ENCODE data around the gene LHX4.

LHX4 gene

DNA sequence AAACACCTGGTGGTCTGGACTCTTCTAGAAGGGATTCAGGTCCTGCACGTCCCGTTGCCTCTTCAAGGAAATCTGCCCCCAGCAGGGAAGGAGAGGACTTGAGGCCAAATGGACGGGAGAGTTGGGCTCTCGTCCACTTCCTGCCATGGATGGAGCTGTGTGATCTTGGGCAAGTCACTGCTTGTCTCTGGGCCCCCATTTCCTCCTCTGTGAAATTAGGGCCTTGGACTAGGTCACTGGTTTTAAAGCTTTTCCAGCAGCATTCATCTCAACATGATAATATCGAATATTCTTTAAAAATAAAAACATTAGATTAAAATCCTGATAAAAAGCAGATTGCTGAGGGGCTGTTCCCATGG is 26.9 kb downstream of the LHX4 start:
- 85 to 86% methylated on average over 4 to 5 of the region's 5 CpGs for WGBS, 2 experiments
- Histone ChIP-seq H3K4me3 (ENCODE audit: insufficient read depth, low read depth, low read length) (no peak overlapping the region), H3K27ac (ENCODE audit: insufficient read depth, low read depth, low read length, poor library complexity, severe bottlenecking) (no peak overlapping the region), H3K4me1 (ENCODE audit: control insufficient read depth, insufficient read depth, low read length) (peaks cover 5% of the 10 kb centered on the region), H3K9me3 (ENCODE audit: control insufficient read depth, low read length) (no peaks in the 10 kb centered on the region), H3K27me3 (ENCODE audit: control insufficient read depth, insufficient read depth, low read length, poor library complexity, severe bottlenecking) (no peaks in the 10 kb centered on the region), H3K36me3 (ENCODE audit: control insufficient read depth, insufficient read depth, low read length) (no peaks in the 10 kb centered on the region)

GRCh38 chr1:180257486-180257885 is 27.4 kb downstream of the LHX4 start:
- H3K27me3 ChIP-seq (ENCODE audit: control insufficient read depth, insufficient read depth, low read length, poor library complexity, severe bottlenecking), result no peaks in the 10 kb centered on the region
- 90 to 92% methylated on average over 8 of the region's 8 CpGs for WGBS, 2 experiments
- H3K4me1 ChIP-seq (ENCODE audit: control insufficient read depth, insufficient read depth, low read length), result peaks cover 5% of the 10 kb centered on the region
- H3K36me3 ChIP-seq (ENCODE audit: control insufficient read depth, insufficient read depth, low read length), result no peaks in the 10 kb centered on the region
- no peak overlapping the region for H3K27ac ChIP-seq (ENCODE audit: insufficient read depth, low read depth, low read length, poor library complexity, severe bottlenecking)
- H3K9me3 ChIP-seq (ENCODE audit: control insufficient read depth, low read length), result no peaks in the 10 kb centered on the region
- H3K4me3 ChIP-seq (ENCODE audit: insufficient read depth, low read depth, low read length), result no peak overlapping the region

DNA sequence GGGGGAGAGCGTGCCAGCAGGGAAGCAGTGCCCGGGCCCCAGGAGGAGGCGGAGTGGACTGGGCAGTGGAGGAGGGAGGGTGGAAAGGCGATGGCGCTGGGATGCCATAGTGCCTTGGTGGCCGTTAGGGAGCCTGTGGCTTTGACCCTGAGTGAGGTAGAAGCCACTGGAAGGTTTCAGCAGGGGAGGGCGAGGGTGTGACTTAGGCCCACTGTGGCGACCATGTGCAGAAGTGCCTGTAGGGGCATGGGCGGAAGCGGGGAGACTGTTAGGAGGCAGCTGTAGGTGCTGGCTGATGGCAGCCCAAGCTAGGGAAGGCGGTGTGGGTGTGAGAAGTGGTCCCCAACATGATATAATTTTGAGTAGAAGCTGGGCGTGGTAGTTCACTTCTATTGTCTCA is 28.2 kb downstream of the LHX4 start:
- H3K27me3 ChIP-seq (ENCODE audit: control insufficient read depth, insufficient read depth, low read length, poor library complexity, severe bottlenecking), result no peaks in the 10 kb centered on the region
- no peaks in the 10 kb centered on the region for H3K9me3 ChIP-seq (ENCODE audit: control insufficient read depth, low read length)
- H3K4me3 ChIP-seq (ENCODE audit: insufficient read depth, low read depth, low read length), result no peak overlapping the region
- no peak overlapping the region for H3K27ac ChIP-seq (ENCODE audit: insufficient read depth, low read depth, low read length, poor library complexity, severe bottlenecking)
- 91 to 94% methylated on average over 12 of the region's 12 CpGs for WGBS, 2 experiments
- no peaks in the 10 kb centered on the region for H3K36me3 ChIP-seq (ENCODE audit: control insufficient read depth, insufficient read depth, low read length)
- H3K4me1 ChIP-seq (ENCODE audit: control insufficient read depth, insufficient read depth, low read length), result peaks cover 5% of the 10 kb centered on the region

DNA sequence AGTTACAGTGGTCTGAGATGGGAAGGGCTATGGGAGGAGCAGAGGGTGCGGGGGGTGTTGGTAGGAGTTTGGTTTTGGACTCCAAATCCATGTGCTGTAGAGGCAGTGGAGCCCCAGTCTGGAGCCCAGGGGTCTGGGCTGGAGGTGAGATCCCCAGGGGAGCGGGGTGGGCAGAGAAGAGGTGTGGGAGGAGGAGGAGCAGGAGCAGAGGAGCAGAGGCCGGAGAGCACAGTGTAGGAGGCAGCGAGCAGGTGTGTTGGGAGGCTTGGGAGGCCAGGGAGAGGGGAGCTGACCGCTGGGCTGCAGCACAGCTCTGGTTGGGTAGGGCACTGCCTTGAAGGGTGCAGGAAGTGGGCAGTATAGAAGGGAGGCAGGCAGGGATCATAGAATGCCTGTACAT is 28.9 kb downstream of the LHX4 start:
- Histone ChIP-seq H3K36me3 (ENCODE audit: control insufficient read depth, insufficient read depth, low read length) (no peaks in the 10 kb centered on the region), H3K9me3 (ENCODE audit: control insufficient read depth, low read length) (no peaks in the 10 kb centered on the region), H3K27me3 (ENCODE audit: control insufficient read depth, insufficient read depth, low read length, poor library complexity, severe bottlenecking) (no peaks in the 10 kb centered on the region), H3K4me3 (ENCODE audit: insufficient read depth, low read depth, low read length) (no peak overlapping the region), H3K27ac (ENCODE audit: insufficient read depth, low read depth, low read length, poor library complexity, severe bottlenecking) (no peak overlapping the region), H3K4me1 (ENCODE audit: control insufficient read depth, insufficient read depth, low read length) (peaks cover 5% of the 10 kb centered on the region)
- WGBS, 2 experiments, result 89 to 92% methylated on average over 5 of the region's 5 CpGs

- H3K9me3 ChIP-seq (ENCODE audit: control insufficient read depth, low read length), result no peaks in the 10 kb centered on the region
- H3K36me3 ChIP-seq (ENCODE audit: control insufficient read depth, insufficient read depth, low read length), result no peaks in the 10 kb centered on the region
- no peak overlapping the region for H3K27ac ChIP-seq (ENCODE audit: insufficient read depth, low read depth, low read length, poor library complexity, severe bottlenecking)
- H3K4me3 ChIP-seq (ENCODE audit: insufficient read depth, low read depth, low read length), result no peak overlapping the region
- H3K4me1 ChIP-seq (ENCODE audit: control insufficient read depth, insufficient read depth, low read length), result peaks cover 7% of the 10 kb centered on the region
- no peaks in the 10 kb centered on the region for H3K27me3 ChIP-seq (ENCODE audit: control insufficient read depth, insufficient read depth, low read length, poor library complexity, severe bottlenecking)
- 89% methylated on average over 22 of the region's 22 CpGs for WGBS, 2 experiments
Measured at GRCh38 chr1:180259431-180260338, 29.6 kb downstream of the LHX4 start.

- Histone ChIP-seq H3K9me3 (ENCODE audit: control insufficient read depth, low read length) (no peaks in the 10 kb centered on the region), H3K36me3 (ENCODE audit: control insufficient read depth, insufficient read depth, low read length) (no peaks in the 10 kb centered on the region), H3K27me3 (ENCODE audit: control insufficient read depth, insufficient read depth, low read length, poor library complexity, severe bottlenecking) (no peaks in the 10 kb centered on the region), H3K4me3 (ENCODE audit: insufficient read depth, low read depth, low read length) (no peak overlapping the region), H3K27ac (ENCODE audit: insufficient read depth, low read depth, low read length, poor library complexity, severe bottlenecking) (no peak overlapping the region), H3K4me1 (ENCODE audit: control insufficient read depth, insufficient read depth, low read length) (peaks cover 8% of the 10 kb centered on the region)
- 95 to 96% methylated on average over 13 of the region's 13 CpGs for WGBS, 2 experiments
Measured at GRCh38 chr1:180260541-180260940, 30.5 kb downstream of the LHX4 start.

- Histone ChIP-seq H3K27me3 (ENCODE audit: control insufficient read depth, insufficient read depth, low read length, poor library complexity, severe bottlenecking) (no peaks in the 10 kb centered on the region), H3K27ac (ENCODE audit: insufficient read depth, low read depth, low read length, poor library complexity, severe bottlenecking) (no peak overlapping the region), H3K9me3 (ENCODE audit: control insufficient read depth, low read length) (no peaks in the 10 kb centered on the region), H3K4me1 (ENCODE audit: control insufficient read depth, insufficient read depth, low read length) (peaks cover 9% of the 10 kb centered on the region), H3K36me3 (ENCODE audit: control insufficient read depth, insufficient read depth, low read length) (no peaks in the 10 kb centered on the region), H3K4me3 (ENCODE audit: insufficient read depth, low read depth, low read length) (no peak overlapping the region)
- 92 to 93% methylated on average over 10 of the region's 10 CpGs for WGBS, 2 experiments
Measured at GRCh38 chr1:180261030-180261429, 31.0 kb downstream of the LHX4 start.

DNA sequence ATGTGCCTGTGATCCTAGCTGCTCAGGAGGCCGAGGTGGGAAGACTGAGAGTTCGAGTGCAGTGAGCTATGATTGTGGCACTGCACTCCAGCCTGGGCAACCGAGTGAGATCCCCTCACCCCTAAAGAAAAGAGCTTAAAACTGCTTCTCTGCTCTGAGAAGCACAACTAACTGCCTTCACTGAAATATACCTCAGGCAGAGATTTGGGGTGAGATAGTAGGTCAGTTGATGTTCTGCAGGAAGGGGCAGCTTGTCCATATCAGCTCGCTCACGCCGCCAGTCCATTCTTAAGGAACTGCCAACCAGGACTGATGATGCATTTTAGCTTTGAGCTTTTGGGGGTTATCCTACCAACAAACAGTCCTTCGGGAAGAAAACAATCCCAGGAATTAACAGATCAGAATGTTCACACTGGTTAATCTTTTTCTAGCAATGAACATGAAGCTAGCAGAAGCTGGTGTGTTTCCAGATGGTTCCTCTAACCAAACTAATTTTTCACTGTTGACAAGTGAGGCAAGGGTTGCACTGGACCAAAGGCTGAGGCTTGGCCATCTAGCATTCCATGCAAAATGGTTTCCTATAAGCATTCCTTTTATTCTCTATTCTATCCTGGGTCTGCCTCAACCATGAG is 31.6 kb downstream of the LHX4 start:
- no peak overlapping the region for H3K4me3 ChIP-seq (ENCODE audit: insufficient read depth, low read depth, low read length)
- H3K36me3 ChIP-seq (ENCODE audit: control insufficient read depth, insufficient read depth, low read length), result no peaks in the 10 kb centered on the region
- WGBS, 2 experiments, result 97% methylated on average over 7 of the region's 7 CpGs
- H3K9me3 ChIP-seq (ENCODE audit: control insufficient read depth, low read length), result no peaks in the 10 kb centered on the region
- no peaks in the 10 kb centered on the region for H3K27me3 ChIP-seq (ENCODE audit: control insufficient read depth, insufficient read depth, low read length, poor library complexity, severe bottlenecking)
- peaks cover 11% of the 10 kb centered on the region for H3K4me1 ChIP-seq (ENCODE audit: control insufficient read depth, insufficient read depth, low read length)
- H3K27ac ChIP-seq (ENCODE audit: insufficient read depth, low read depth, low read length, poor library complexity, severe bottlenecking), result no peak overlapping the region

- no peak overlapping the region for H3K4me3 ChIP-seq (ENCODE audit: insufficient read depth, low read depth, low read length)
- H3K4me1 ChIP-seq (ENCODE audit: control insufficient read depth, insufficient read depth, low read length), result peaks cover 13% of the 10 kb centered on the region
- 93 to 95% methylated on average over 12 of the region's 12 CpGs for WGBS, 2 experiments
- no peak overlapping the region for H3K27ac ChIP-seq (ENCODE audit: insufficient read depth, low read depth, low read length, poor library complexity, severe bottlenecking)
- H3K27me3 ChIP-seq (ENCODE audit: control insufficient read depth, insufficient read depth, low read length, poor library complexity, severe bottlenecking), result no peaks in the 10 kb centered on the region
- no peaks in the 10 kb centered on the region for H3K36me3 ChIP-seq (ENCODE audit: control insufficient read depth, insufficient read depth, low read length)
- H3K9me3 ChIP-seq (ENCODE audit: control insufficient read depth, low read length), result no peaks in the 10 kb centered on the region
Measured at GRCh38 chr1:180262628-180263488, 32.8 kb downstream of the LHX4 start.

DNA sequence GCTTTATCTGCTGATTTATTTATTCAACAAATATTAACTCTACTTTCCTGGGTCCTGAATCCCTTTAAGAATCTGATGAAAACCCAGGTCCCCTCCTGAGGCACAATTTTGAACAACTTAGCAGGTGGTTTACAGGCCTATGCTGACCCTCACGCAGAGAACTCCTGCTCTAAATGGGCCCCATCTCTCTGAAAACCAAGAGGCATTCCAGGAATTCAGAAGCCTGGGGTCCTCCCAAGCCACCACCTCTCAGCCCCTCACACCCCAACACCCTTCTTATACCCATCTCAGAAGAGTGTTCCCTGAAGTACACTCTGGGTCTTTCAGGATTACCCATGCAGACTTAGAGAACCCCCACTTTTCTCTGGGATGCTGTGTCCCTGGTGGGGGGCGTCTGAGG is 34.5 kb downstream of the LHX4 start:
- peaks cover 29% of the 10 kb centered on the region for H3K4me1 ChIP-seq (ENCODE audit: control insufficient read depth, insufficient read depth, low read length)
- no peaks in the 10 kb centered on the region for H3K9me3 ChIP-seq (ENCODE audit: control insufficient read depth, low read length)
- no peak overlapping the region for H3K4me3 ChIP-seq (ENCODE audit: insufficient read depth, low read depth, low read length)
- 61 to 65% methylated on average over 2 of the region's 2 CpGs for WGBS, 2 experiments
- H3K27ac ChIP-seq (ENCODE audit: insufficient read depth, low read depth, low read length, poor library complexity, severe bottlenecking), result no peak overlapping the region
- no peaks in the 10 kb centered on the region for H3K27me3 ChIP-seq (ENCODE audit: control insufficient read depth, insufficient read depth, low read length, poor library complexity, severe bottlenecking)
- H3K36me3 ChIP-seq (ENCODE audit: control insufficient read depth, insufficient read depth, low read length), result no peaks in the 10 kb centered on the region

Measured in ectodermal cell (in vitro differentiated cells).